NCI-H1436 (cell line): Measurements from ENCODE around the gene NTN5.
A peak's percentile ranks its signal among the peaks of the same experiment; 100 is the strongest.
"Not testable (repeated sequence)": the region's sequence is repeated elsewhere in the genome, so short reads cannot be mapped to it uniquely, and the experiment has no call there.

Experiments used
- DNase-seq: peaks from one replicate; lab custom pipeline; 2025; lab: John Stamatoyannopoulos, UW

The NTN5 gene

DNA sequence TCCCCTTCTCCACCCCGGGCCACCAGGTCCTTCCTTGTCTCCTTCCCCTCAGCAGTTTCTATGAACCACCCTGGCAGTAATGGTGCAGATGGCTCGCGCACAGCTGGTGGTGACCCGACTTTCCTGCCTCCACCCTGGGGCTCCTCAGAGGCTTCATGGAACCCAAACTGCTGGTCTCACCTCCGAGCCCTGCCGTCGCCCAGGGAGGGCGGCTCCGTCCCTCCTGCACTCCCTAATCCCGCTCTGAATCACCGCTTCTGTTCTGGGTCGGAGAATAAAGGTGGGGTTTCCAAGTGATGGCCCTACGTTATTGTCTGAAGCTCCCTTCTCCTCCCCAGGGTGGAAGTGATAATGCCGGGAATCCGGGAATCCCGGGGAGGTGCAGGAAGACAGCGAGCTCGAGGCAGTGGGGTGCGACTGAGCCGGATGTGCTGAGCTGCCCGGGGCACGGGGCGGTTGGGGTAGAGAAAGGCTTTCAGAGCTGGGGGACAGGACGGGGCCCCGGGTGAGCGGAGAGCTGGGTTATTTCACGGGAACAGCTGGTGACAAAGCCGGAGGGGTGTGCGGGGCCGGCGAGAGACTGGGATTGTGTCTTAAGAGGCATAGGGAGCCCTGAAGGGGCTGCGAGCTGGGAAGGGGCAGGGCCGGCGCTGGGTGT, 23.7 kb upstream of the NTN5 start:
- DNase-seq: no peak

DNA sequence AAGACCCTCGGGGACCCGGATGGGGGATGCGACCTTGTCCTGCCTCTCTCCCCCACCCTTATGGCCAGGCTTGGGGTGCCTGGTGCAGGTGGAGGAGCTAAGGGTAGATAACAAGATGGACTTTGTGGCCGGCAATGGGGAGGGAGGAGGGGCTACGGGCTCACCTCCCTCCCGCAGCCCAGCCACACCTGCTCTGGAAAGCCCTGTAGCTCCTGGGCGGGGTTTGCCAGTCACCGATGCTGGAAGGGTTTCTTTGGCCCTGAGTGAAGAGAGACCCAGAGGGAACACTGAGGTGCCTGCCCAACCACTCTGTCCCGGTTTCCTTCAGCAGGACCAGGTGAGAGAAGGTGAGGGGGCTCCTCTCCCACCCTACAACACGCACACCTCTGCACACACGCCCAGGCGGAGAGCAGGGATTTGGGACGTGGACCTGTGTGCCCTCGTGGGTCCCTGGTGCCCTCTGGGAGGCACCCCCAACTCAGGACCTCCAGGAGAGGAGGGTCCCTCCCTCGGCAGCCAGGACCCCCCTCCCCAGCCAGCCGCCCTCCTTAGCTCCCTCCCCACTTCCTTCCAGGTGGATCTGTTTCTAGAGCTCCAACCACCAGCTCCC, 23.0 kb upstream of the NTN5 start, which contains the start of gene FUT2:
TSS of gene FUT2 (plus strand) at position 229 of the 610 bp plus-strand sequence. CDS start 6,986 bp downstream, outside the sequence.
- peak; percentile 59 for DNase-seq

DNA sequence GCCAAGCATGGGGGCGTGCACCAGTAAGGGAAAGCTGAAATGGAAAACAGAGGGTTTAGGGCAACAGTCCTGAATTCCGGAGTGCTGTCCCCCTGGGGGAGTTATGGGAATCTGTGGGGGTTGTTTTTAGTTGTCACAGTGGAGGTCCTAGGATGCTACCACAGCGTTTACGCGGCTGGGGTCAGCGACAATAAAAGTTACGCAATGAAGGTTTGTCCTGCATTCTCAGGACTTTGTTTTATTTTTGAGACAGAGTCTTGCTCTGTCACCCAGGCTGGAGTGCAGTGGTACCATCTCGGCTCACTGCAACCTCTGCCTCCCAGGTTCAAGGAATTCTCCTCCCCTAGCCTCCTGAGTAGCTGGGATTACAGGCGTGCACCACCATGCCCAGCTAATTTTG, 20.8 kb upstream of the NTN5 start:
- not testable (repeated sequence) for DNase-seq

DNA sequence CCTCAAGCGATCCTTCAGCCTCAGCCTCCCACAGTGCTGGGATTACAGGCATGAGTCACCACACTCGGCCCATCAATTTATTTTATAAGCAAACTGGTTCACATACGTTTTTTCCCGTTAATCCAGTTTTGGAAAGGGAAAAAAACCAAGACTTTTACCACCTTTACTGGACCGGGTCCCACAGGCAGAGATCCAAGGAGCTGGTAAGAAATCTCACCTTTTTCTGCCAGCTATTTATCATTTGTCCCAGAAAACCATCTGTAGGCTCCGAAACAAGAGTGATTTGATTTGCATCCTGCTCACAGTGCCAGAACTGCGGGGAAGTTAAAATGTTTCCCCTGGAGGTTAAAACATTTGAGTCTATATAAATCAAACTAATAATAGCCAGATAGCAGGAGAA, 16.6 kb upstream of the NTN5 start:
- DNase-seq: no peak

GRCh38 chr19:48687776-48688175, 15.0 kb upstream of the NTN5 start:
- DNase-seq: no peak

DNA sequence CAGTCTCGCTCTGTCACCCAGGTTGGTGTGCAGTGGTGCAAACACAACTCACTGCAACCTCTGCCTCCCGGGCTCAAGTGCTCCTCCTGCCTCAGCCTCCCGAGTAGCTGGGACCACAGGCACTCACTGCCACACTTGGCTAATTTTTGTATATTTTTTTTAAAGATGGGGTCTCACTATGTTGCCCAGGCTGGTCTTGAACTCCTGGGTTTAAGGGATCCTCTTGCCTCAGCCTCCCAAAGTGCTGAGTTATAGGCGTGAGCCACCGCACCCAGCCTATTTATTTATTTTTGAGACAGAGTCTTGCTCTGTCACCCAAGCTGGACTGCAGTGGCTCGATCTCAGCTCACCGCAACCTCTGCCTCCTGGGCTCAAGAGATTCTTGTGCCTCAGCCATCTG, 13.8 kb upstream of the NTN5 start:
- not testable (repeated sequence) for DNase-seq

DNA sequence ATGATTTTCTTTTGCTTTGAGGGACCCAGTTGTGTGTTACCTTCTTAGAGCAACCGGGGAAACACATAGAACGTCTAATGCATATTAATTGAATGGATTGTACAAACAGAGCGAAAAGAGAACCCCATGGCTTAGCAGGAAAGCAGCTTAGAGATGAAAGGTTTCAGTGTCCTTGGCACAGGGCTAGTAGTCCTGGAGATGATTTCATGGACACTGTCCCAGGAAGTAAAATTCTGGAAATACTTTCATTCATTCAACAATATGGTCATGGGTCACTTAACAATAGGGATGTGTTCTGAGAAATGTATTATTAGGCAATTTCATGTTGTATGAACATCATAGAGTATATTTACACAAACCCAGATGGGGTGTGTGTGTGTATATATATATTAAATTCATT, 13.3 kb upstream of the NTN5 start:
- no peak for DNase-seq

DNA sequence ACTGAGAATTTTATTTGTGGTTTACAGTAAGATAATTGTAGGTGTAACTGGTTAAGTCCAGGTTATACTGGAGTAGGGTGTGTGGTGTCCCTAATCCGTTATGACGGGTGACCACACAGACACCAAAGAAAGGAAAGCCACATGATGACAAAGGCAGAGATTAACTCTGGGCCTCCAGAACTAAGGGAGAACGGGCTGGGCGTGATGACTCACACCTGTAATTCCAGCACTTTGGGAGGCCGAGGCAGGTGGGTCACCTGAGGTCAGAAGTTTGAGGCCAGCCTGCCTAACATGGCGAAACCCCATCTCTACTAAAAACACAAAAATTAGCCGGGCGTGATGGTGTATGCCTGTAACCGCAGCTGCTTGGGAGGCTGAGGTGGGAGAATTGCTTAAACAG, 12.8 kb upstream of the NTN5 start:
- DNase-seq: no peak

DNA sequence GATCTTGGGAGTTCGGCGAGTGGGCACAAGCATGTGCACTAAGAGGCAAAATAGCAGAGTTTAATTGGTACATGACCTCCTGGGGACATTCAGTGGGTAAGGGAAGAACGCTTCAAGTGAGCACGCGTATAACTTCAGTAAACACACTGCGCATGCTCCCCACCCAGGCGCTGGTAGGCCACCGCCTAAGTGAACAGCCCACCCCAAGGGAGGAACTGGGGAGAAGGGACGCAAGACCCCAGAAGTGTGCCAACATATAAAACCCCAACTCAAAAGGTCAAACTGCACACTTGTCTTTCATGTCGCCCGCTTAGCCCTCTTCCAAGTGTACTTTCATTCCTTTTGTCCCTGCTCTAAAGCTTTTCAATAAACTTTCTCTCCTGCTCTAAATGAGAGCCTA, 10.5 kb upstream of the NTN5 start:
- DNase-seq: no peak

- no peak for DNase-seq
Measured at GRCh38 chr19:48681127-48681470, 8.3 kb upstream of the NTN5 start.

DNA sequence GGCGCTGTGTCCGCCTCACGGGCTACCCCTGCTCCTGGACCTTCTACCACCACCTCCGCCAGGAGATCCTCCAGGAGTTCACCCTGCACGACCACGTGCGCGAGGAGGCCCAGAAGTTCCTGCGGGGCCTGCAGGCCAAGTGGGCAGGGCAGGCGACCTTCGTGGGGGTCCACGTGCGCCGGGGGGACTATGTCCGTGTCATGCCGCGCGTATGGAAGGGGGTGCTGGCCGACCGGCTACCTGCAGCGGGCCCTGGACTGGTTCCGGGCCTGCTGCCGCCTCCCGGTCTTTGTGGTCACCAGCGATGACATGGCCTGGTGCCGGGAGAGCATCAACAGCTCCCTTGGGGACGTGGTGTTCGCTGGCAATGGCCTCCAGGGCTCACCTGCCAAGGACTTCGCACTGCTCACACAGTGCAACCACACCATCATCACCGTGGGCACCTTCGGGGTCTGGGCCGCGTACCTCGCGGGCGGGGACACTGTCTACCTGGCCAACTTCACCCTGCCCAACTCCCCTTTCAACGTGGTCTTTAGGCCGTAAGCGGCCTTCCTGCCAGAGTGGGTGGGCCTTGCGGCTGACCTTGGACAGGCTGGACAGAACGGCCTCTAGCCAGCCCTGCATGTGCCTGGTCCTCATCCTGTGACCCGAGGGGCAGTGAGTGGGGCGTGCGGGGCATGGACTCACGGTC, 7.8 kb upstream of the NTN5 start:
- DNase-seq: no peak

DNA sequence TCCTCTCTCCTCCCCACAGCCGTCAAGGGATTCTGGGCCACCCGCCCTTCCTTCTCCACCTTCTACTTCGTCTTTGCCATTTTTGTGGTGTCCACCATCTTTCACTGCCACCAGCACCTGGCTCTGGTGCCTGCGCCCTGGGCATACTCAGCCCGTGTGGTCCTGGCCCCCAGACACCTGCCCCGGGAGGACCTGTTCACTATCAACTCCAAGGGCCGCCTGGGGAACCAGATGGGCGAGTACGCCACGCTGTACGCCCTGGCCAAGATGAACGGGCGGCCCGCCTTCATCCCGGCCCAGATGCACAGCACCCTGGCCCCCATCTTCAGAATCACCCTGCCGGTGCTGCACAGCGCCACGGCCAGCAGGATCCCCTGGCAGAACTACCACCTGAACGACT, 7.2 kb upstream of the NTN5 start:
- DNase-seq: not testable (repeated sequence)

DNA sequence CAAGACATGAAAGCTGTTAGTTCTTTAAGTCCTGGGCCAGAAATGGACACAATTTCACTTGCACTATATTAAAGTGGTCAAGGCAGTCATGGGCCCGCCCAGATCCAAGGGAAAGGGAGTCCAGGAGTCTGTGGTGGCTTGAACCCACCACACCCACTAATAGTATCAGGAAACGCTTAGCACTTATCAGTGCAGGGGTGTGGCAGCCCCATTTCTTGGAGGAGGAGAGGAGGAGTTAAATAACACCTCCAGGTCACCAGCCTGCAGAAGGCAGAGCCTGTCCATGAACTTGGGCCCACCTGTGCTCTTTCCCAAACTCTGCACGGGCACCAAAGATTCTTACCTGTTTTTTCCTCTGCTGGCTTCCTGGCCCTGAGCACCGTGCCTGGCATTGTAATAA, 5.4 kb upstream of the NTN5 start:
- no peak for DNase-seq

- DNase-seq: no peak
Measured at GRCh38 chr19:48676887-48677286, 4.1 kb upstream of the NTN5 start.

DNA sequence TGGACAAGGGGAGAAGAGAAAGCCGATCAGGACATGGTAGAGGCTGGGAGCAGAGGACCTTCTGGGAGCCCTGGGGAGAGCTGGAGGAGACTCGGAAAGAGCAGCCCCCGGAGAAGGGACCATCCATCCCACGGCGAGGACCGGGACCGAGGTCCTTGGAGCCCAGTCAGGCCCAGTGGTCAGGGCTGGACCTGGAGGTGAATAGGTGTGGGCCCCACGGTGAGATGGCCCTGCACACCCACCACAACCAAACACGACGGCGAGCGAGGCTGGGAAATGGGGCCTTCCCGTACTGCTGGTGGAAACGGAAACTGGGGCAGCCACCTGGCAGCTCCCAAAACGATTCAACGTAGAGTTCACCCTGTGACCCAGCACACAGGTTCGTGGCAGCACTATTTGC, 3.7 kb upstream of the NTN5 start:
- DNase-seq: no peak

DNA sequence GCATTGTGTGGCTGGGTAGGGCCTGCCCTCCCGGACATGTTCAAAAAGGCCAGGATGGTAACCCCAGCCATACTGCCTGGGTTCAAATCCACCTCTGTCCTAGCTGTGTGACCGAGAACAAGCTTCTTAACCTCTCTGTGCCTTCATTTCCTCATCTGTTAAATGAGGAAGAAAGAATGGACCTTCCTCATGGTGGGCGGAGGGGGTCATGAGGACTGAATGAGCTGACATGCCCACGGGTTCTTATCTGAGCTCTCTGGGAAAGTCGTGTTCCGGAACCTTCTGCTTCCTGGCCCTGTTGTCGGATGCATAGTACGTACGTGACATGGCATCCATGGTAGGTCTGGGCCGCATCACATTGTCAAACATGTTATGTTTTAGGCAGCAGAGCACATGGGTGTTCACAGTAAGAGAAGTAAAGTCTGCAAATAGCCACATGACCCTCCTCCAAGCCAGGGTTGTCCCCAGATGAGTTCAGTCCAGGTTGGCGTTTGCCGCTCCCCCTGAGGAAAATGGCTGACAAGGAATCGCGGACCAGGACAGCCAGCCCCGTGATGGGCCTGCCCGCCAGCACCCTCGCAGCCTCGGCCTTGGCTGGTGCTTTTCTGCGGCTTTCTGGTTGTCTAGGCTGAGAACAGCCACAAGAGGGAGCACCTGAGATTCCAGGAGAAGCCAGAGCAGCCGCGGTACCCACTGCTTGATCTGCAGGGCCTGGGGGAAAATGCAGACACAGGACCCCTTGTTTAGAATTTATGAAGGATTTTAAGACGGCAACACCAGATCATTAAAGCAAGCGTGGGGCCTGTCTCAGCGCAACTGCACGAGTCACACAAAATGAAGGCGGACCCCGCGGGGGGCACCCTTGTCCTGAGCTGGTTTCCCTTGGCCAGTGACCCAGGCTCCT, 2.4 kb upstream of the NTN5 start:
- DNase-seq: peak; percentile 88

GRCh38 chr19:48674216-48674809, 1.5 kb upstream of the NTN5 start:
- no peak for DNase-seq

- DNase-seq: no peak
Measured at GRCh38 chr19:48673436-48674100, 751 bp upstream of the NTN5 start.

DNA sequence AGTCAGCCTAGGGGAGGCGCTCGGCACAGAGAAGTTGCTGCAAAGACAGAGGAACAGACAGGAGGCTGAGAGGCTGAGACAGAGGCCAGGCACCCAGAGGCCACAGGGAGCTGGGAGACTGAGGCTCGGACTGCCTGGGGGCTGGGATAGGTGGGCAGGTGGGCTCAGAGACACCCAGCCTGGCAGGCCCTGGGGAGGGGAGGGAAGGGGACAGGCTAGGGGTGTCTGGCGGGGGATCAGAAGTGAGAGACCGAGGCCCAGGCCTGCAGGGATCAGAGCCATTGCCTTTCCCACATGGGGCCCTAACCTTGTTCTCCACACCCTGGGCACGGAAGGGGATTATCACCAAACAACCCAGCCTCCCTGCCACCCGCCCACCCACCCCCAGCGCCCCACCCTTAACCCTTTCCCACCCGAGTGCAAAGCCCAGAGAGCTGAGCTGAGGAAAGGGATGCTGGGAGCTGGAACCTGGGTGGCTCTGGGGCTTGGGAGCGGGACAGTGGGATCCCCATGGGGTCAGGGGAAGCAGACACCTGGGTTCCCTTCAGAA, 1.3 kb downstream of the NTN5 start:
- DNase-seq: no peak

GRCh38 chr19:48670699-48671445, 1.9 kb downstream of the NTN5 start:
- no peak for DNase-seq
